Measurements from ENCODE around the gene RAB17.

DNA sequence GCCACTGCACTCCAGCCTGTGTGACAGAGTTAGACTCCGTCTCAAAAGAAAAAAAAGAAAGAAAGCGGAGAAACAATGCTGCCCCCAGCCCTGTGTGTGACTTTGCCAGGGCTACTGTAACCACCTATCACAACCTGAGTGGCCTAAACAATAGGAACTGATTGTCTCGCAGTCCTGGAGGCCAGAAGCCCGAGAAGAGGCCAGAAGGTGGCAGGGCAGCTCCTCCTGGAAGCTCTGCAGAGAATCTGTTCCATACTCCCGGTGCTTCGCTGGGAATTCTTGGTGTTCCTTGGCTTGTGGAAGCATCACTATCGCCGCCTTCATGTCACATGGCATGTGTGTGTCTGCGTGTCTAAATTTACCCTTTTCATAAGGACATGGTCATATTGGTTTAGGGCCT, 14.4 kb upstream of the RAB17 start:
- TF ChIP-seq, protein P1, sequence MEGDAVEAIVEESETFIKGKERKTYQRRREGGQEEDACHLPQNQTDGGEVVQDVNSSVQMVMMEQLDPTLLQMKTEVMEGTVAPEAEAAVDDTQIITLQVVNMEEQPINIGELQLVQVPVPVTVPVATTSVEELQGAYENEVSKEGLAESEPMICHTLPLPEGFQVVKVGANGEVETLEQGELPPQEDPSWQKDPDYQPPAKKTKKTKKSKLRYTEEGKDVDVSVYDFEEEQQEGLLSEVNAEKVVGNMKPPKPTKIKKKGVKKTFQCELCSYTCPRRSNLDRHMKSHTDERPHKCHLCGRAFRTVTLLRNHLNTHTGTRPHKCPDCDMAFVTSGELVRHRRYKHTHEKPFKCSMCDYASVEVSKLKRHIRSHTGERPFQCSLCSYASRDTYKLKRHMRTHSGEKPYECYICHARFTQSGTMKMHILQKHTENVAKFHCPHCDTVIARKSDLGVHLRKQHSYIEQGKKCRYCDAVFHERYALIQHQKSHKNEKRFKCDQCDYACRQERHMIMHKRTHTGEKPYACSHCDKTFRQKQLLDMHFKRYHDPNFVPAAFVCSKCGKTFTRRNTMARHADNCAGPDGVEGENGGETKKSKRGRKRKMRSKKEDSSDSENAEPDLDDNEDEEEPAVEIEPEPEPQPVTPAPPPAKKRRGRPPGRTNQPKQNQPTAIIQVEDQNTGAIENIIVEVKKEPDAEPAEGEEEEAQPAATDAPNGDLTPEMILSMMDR (IDR thresholded peaks at IDR 0.05; ENCODE audit: low read depth, low read length): no peak; the same call in 1 of the 2 replicates
- TF ChIP-seq EZH2phosphoT487 (IDR thresholded peaks at IDR 0.05; ENCODE audit: low read depth): no peak

All from OCI-LY3 (cell line).